ENCODE measurements around the gene ATG4A.

ATG4A gene

GRCh38 chrX:108156934-108157466 lies 65.4 kb downstream of the ATG4A start:
- H3K27me3 ChIP-seq (ENCODE audit: low read depth, low read length) = no peaks in the 10 kb centered on the region
- H3K4me1 ChIP-seq (ENCODE audit: control insufficient read depth in 1 of 2, insufficient read depth in 2 of 2, low read length in 2 of 2) = no peaks in the 10 kb centered on the region
- no peak overlapping the region for H3K4me3 ChIP-seq (ENCODE audit: low read depth in 1 of 2, low read length in 2 of 2)
- H3K9me3 ChIP-seq (ENCODE audit: control insufficient read depth in 1 of 2, low read length in 2 of 2) = no peaks in the 10 kb centered on the region
- H3K36me3 ChIP-seq (ENCODE audit: control insufficient read depth in 1 of 2, insufficient read depth in 2 of 2, low read length in 2 of 2) = peaks cover 0 to 13% of the 10 kb centered on the region in 2 donors
- no peak overlapping the region for H3K27ac ChIP-seq (ENCODE audit: low read length)

- no peaks in the 10 kb centered on the region for H3K27me3 ChIP-seq (ENCODE audit: low read depth, low read length)
- no peak overlapping the region for H3K4me3 ChIP-seq (ENCODE audit: low read depth in 1 of 2, low read length in 2 of 2)
- no peaks in the 10 kb centered on the region for H3K9me3 ChIP-seq (ENCODE audit: control insufficient read depth in 1 of 2, low read length in 2 of 2)
- peaks cover 0 to 10% of the 10 kb centered on the region in 2 donors for H3K36me3 ChIP-seq (ENCODE audit: control insufficient read depth in 1 of 2, insufficient read depth in 2 of 2, low read length in 2 of 2)
- no peaks in the 10 kb centered on the region for H3K4me1 ChIP-seq (ENCODE audit: control insufficient read depth in 1 of 2, insufficient read depth in 2 of 2, low read length in 2 of 2)
- H3K27ac ChIP-seq (ENCODE audit: low read length) = no peak overlapping the region
Observed at GRCh38 chrX:108157628-108158027, 66.0 kb downstream of the ATG4A start.

- peaks cover 0 to 6% of the 10 kb centered on the region in 2 donors for H3K36me3 ChIP-seq (ENCODE audit: control insufficient read depth in 1 of 2, insufficient read depth in 2 of 2, low read length in 2 of 2)
- H3K27ac ChIP-seq (ENCODE audit: low read length) = no peak overlapping the region
- no peaks in the 10 kb centered on the region for H3K27me3 ChIP-seq (ENCODE audit: low read depth, low read length)
- H3K4me1 ChIP-seq (ENCODE audit: control insufficient read depth in 1 of 2, insufficient read depth in 2 of 2, low read length in 2 of 2) = no peaks in the 10 kb centered on the region
- no peaks in the 10 kb centered on the region for H3K9me3 ChIP-seq (ENCODE audit: control insufficient read depth in 1 of 2, low read length in 2 of 2)
- no peak overlapping the region for H3K4me3 ChIP-seq (ENCODE audit: low read depth in 1 of 2, low read length in 2 of 2)
Observed at GRCh38 chrX:108159028-108159670, 67.6 kb downstream of the ATG4A start.

- Histone ChIP-seq H3K4me1 (ENCODE audit: control insufficient read depth in 1 of 2, insufficient read depth in 2 of 2, low read length in 2 of 2) (no peaks in the 10 kb centered on the region), H3K36me3 (ENCODE audit: control insufficient read depth in 1 of 2, insufficient read depth in 2 of 2, low read length in 2 of 2) (peaks cover 0 to 6% of the 10 kb centered on the region in 2 donors), H3K9me3 (ENCODE audit: control insufficient read depth in 1 of 2, low read length in 2 of 2) (no peaks in the 10 kb centered on the region), H3K27ac (ENCODE audit: low read length) (no peak overlapping the region), H3K4me3 (ENCODE audit: low read depth in 1 of 2, low read length in 2 of 2) (no peak overlapping the region), H3K27me3 (ENCODE audit: low read depth, low read length) (no peaks in the 10 kb centered on the region)
Observed at GRCh38 chrX:108160309-108160708, 68.7 kb downstream of the ATG4A start.

DNA sequence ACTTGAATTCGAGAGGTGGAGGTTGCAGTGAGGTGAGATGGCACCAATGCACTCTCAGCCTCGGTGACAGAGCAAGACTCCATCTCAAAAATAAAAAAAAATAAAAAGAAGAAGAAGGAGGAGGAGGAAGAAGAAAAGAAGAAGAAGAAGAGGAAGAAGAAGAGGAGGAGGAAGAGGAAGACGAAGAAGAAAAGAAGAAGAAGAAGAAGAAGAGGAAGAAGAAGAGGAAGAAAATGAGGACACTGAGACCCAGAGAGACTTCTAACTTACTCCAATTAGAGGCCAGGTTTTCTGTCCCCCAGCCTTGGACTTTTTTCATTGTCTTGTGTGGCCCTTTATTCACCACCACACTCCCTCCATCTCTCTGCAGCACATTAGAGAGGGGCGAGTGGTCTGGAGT lies 70.7 kb downstream of the ATG4A start:
- Histone ChIP-seq H3K27ac (ENCODE audit: low read length) (no peak overlapping the region), H3K27me3 (ENCODE audit: low read depth, low read length) (no peaks in the 10 kb centered on the region), H3K4me3 (ENCODE audit: low read depth in 1 of 2, low read length in 2 of 2) (no peak overlapping the region)

DNA sequence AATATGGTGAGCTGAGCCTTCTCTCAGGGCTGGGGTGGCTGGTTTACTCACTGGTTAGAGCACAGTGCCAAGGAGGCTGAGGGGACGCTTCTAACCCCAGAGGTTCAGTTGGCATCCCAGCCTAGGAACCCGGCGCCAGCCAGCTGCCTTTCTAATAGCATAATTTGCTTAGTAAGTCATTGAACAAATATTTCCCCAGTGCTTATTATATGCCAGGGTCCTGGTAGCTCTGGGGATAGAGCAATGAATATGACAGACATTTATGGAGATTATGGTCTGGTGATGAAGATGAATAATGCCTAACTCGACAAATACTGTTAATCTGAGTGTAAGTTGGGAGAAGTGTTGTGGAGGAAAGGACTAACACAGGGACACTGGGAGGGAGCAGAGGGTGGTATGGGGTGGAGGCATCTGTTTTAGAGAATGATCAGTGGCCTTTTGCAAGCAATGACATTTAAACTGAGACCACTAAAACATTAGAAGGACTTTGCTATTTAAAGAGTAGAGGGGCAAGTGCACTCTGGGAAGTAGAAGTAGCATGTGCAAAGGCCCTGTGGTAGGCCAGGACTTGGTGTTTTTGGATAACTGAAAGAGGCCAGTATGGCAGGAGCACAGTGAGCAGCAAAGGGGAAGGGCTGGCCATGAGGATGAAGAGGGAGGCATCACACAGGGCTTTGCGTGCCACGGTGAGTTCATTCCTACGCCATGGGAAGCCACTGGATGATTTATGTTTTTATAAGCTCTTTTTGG lies 71.9 kb downstream of the ATG4A start:
- Histone ChIP-seq H3K27ac (ENCODE audit: low read length) (no peak overlapping the region), H3K4me3 (ENCODE audit: low read depth in 1 of 2, low read length in 2 of 2) (no peak overlapping the region), H3K27me3 (ENCODE audit: low read depth, low read length) (no peaks in the 10 kb centered on the region), H3K9me3 (ENCODE audit: control insufficient read depth in 1 of 2, low read length in 2 of 2) (no peaks in the 10 kb centered on the region), H3K36me3 (ENCODE audit: control insufficient read depth in 1 of 2, insufficient read depth in 2 of 2, low read length in 2 of 2) (no peaks in the 10 kb centered on the region), H3K4me1 (ENCODE audit: control insufficient read depth in 1 of 2, insufficient read depth in 2 of 2, low read length in 2 of 2) (no peaks in the 10 kb centered on the region)

More for the DNA sequence above, 70.7 kb downstream of the ATG4A start:
- Histone ChIP-seq H3K9me3 (ENCODE audit: control insufficient read depth in 1 of 2, low read length in 2 of 2) (no peaks in the 10 kb centered on the region), H3K36me3 (ENCODE audit: control insufficient read depth in 1 of 2, insufficient read depth in 2 of 2, low read length in 2 of 2) (no peaks in the 10 kb centered on the region), H3K4me1 (ENCODE audit: control insufficient read depth in 1 of 2, insufficient read depth in 2 of 2, low read length in 2 of 2) (no peaks in the 10 kb centered on the region)

DNA sequence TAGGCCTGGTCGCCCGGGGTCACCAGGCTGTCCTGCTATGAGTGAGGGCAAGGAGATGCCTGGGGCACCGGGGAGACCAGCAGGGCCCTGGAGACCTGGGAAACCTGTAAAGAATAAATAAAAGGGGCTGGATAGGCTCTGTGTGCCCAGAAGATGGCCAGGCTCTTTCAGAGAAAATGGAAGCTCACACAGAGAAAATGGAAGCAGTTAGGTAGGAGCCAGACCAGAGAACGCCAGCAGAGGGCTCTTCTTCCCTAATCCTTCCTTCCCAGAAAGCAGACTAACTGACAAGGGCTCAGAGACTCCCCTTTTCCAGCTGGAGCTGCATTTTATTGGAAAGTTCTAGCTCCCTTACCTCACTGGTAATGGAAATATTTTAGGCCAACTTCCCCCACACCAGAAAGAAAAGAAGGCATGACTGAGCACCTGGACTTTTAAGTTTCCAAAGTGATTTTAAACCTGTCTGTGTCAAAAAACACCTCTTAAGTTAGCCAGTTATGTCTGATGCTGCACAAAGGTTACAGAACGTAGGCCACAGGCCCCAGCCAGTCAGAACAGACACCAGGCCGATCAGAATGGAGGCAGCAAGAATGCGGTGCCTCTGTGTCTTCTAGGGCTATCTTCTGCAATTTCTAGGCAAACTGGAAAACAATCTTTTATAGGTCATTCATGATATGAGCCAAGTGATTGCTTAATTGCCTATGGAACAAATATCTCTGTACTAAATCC lies 74.0 kb downstream of the ATG4A start:
- no peaks in the 10 kb centered on the region for H3K27me3 ChIP-seq (ENCODE audit: low read depth, low read length)
- H3K4me3 ChIP-seq (ENCODE audit: low read depth in 1 of 2, low read length in 2 of 2) = no peak overlapping the region
- H3K9me3 ChIP-seq (ENCODE audit: control insufficient read depth in 1 of 2, low read length in 2 of 2) = no peaks in the 10 kb centered on the region
- no peaks in the 10 kb centered on the region for H3K4me1 ChIP-seq (ENCODE audit: control insufficient read depth in 1 of 2, insufficient read depth in 2 of 2, low read length in 2 of 2)
- no peaks in the 10 kb centered on the region for H3K36me3 ChIP-seq (ENCODE audit: control insufficient read depth in 1 of 2, insufficient read depth in 2 of 2, low read length in 2 of 2)
- no peak overlapping the region for H3K27ac ChIP-seq (ENCODE audit: low read length)

DNA sequence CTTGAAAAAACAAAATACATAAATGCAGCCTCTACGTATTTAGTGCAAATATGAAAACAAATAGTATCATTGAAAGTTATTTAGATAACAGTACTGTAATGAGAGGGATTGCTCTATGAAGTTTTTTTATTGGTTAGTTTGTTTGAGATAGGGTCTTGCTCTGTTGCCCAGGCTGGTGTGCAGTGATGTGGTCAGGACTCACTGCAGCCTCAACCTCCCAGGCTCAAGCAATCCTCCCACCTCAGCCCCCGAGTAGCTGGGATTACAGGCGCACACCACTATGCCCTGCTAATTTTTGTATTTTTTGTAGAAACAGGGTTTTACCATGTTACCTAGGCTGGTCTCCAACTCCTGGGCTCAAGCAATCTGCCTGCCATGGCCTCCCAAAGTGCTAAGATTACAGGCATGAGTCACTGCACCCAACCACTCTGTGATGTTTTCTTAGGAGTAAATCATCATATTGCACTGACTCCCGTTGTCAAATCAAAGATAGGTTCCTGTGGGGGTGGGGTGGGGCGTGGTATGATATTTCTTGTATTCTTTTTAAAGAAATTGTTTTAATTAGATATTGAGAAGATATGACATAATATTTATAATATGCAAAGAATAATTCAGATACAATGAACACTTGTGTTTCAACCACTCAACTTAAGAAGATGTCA lies 75.8 kb downstream of the ATG4A start:
- Histone ChIP-seq H3K27ac (ENCODE audit: low read length) (no peak overlapping the region), H3K36me3 (ENCODE audit: control insufficient read depth in 1 of 2, insufficient read depth in 2 of 2, low read length in 2 of 2) (no peaks in the 10 kb centered on the region), H3K4me3 (ENCODE audit: low read depth in 1 of 2, low read length in 2 of 2) (no peak overlapping the region), H3K9me3 (ENCODE audit: control insufficient read depth in 1 of 2, low read length in 2 of 2) (no peaks in the 10 kb centered on the region), H3K27me3 (ENCODE audit: low read depth, low read length) (no peaks in the 10 kb centered on the region), H3K4me1 (ENCODE audit: control insufficient read depth in 1 of 2, insufficient read depth in 2 of 2, low read length in 2 of 2) (no peaks in the 10 kb centered on the region)

DNA sequence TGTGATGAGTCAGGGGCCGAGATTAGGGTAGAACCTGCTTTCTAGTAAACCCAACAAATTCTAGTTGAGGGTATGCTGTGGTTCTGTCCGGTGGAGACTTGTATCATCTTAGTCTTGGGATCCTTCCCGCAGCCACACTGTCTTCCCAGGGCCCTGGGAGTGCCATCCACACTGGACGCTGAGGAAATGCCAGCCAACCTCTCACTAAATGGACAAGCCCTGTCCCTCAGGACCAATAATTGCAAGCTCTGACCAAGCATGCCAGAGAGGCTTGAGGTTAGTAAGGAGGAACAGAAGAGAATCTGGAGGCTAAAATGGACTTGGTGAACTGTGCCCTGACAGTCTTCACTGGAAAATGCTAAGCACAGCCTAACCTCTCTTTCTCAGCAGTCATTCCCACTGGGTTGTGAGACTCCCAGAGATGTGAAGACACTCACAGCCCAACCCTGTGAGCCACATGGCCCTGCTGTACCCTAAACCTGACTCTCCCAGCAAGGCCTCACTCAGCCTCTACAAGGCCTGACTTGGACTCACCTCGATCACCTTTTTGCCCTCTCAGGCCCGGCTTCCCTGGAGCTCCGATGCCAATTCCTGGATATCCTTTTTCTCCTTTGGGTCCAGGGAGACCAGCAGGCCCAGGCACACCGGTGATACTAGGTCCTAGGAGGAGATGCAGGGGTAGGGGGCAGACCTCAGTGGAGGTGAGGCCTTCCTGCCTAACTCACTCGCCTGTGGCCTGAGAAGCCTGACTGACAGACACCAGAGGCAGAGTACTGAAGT lies 77.6 kb downstream of the ATG4A start:
- Histone ChIP-seq H3K9me3 (ENCODE audit: control insufficient read depth in 1 of 2, low read length in 2 of 2) (no peaks in the 10 kb centered on the region), H3K36me3 (ENCODE audit: control insufficient read depth in 1 of 2, insufficient read depth in 2 of 2, low read length in 2 of 2) (no peaks in the 10 kb centered on the region), H3K27me3 (ENCODE audit: low read depth, low read length) (no peaks in the 10 kb centered on the region), H3K4me3 (ENCODE audit: low read depth in 1 of 2, low read length in 2 of 2) (no peak overlapping the region), H3K4me1 (ENCODE audit: control insufficient read depth in 1 of 2, insufficient read depth in 2 of 2, low read length in 2 of 2) (no peaks in the 10 kb centered on the region), H3K27ac (ENCODE audit: low read length) (no peak overlapping the region)

- Histone ChIP-seq H3K4me1 (ENCODE audit: control insufficient read depth in 1 of 2, insufficient read depth in 2 of 2, low read length in 2 of 2) (no peaks in the 10 kb centered on the region), H3K36me3 (ENCODE audit: control insufficient read depth in 1 of 2, insufficient read depth in 2 of 2, low read length in 2 of 2) (no peaks in the 10 kb centered on the region), H3K4me3 (ENCODE audit: low read depth in 1 of 2, low read length in 2 of 2) (no peak overlapping the region), H3K9me3 (ENCODE audit: control insufficient read depth in 1 of 2, low read length in 2 of 2) (no peaks in the 10 kb centered on the region), H3K27ac (ENCODE audit: low read length) (no peak overlapping the region), H3K27me3 (ENCODE audit: low read depth, low read length) (no peaks in the 10 kb centered on the region)
Observed at GRCh38 chrX:108169768-108170167, 78.2 kb downstream of the ATG4A start.

All from muscle layer of duodenum (tissue), 2 donors.